Measurements from ENCODE around the gene MBNL2.

Gene MBNL2

GRCh38 chr13:97273341-97273831 lies 51.3 kb downstream of the MBNL2 start:
- DNase-seq (ENCODE audit: low read depth), result no peak

DNA sequence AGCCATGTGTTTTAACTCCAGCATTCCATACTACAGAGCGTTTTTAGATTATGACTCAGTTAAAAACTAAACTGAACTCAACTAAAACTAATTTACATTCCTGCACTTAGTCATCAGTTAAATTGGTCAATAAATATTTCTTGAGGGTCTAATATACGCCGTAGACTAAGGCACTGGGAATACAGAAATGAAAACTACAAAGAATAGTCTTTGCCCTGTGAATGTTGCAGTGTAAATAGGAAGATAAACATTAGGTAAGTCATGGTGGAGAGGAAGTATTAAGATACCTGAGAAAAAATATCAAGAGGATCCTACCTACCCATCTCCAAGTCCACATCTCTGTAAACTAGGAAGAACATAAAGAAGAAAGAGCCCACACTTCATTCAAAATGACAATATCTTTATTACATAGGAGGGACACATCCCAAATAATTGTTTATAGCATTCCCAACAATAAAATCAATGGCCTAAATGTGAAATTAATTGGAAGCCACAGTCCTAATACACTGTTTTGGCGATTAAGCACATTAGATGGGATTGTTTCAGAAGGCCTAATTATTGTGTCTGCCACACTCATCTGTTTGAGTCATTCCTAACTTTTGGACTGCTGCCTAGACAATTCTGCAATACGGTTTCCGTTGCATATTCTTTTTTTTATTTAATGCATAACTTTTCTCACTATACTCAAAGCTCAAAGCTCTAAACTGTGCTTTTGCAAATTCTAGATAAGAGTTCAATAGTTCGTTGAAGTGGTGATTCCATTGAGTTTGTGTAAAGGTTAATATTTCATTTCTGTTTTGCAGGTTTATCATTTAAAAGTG lies 52.9 kb downstream of the MBNL2 start:
- peak; percentile 57 for DNase-seq (ENCODE audit: low read depth)

- DNase-seq (ENCODE audit: low read depth), result no peak
Observed at GRCh38 chr13:97275776-97276501, 53.8 kb downstream of the MBNL2 start.

DNA sequence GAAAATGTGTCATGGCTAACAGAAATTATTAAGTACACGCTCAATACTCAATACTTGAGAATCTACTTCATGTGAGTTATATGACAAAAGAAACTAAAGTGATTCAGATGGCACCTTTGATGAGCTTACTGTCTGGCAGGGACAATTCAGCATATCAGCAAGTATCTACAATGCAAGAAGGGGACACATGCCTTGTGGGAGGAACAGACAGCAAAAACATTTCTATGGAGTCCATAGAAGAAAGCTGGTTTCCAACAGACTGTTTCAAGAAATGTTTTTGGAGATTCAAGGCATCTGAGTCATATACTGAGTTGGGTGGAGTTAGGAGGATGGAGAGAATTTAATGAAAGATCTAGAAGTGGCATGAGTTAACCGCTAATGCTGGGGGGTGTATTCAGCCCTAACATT lies 54.7 kb downstream of the MBNL2 start:
- no peak for DNase-seq (ENCODE audit: low read depth)

DNA sequence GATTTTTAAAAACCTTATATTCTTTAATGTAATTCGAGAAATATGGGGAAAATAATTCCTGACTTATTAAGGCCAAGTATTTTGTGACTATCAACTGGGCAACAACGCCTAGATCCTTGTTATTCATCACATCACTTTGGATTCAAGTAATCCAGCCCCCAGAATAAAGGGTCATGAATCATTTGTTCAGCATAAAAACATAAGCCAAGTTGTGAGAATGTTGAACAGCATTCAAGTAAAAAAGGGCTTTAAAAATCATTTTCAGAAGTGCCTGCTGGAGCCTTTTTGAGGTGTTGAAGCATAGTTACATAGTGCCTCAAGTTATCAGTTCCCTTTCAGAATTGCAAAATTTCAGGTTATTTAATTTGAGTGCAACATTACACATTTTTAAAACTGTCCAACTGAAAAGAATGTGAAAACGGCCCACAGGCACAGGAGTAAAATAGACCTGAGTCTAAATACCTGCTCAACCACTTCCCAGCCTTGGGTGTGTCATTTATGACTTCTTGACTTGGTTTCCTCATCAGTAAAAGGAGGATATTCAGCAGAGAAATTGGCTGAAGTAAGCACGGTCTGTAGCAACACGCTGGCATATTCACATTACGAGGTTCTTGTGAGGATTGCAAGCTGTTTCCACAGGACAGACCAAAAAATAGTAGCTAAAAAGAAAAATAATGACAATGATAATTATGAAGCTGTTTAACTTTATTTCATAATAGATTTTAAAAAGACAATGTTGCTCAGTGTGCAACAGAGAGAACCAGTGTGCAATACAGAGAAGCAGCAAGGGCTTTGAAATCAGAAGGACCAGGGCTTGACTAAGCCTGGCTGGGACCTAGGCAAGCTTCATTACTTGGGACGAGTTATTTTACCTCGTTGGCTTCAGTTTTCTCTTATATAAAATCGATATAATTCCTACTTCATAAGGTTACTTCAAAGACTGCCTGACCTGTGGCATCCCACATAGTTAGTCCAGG lies 56.6 kb downstream of the MBNL2 start:
- DNase-seq (ENCODE audit: low read depth), result no peak

DNA sequence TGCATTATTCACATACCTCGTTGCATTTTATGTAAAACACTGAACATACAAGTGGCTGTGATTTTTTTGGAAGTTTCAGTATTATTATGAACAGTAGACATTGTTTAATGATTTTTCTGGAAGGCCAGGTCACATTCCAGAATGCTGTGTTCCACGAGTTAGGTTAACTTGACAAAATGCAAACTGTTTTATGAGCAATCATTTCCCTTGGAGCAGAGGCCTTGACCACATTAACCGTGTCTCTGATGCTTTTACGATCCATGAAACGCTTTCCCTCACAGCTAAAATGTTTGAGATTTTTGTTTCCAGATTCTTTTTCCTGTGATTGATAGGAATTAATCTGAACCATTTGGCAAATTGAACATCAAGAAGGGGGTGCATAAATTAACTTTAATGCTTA lies 57.8 kb downstream of the MBNL2 start:
- no peak for DNase-seq (ENCODE audit: low read depth)

DNA sequence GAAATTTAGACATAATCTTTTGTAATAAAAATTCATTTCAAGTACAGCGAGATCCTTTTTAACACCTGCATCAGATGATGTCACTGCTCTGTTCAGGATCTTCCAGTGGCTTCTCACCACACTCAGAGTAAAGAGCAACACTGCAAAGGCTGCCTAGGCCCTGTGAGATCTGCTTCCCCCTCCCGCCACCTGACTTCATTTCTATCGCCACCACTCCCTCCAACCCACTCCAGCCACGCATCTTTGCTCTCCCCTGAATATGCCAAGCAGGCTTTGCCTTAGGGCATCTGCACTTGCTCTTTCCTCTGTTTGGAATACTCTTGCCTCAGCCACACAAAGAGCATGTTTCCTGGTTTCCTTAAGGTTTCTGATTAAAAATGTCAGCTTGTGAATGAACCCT lies 58.3 kb downstream of the MBNL2 start:
- DNase-seq (ENCODE audit: low read depth), result no peak

DNA sequence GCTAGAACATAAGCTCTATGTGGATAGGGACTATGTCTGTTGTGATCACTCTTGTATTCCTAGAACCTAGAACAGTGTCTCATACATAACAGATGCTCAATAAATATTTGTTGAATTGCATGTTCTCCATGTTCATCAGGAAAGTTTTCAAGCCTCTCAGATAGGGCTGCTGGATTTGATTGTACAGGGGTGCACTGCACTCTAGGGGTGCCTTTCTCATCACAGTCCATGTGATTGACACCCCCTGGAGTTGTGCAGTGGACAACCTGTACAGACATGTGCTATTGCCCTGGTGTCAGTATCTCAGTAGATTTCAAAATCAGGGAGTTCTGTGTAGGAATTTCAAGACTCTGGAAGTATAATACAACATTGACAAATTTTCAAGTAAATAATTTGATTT lies 58.9 kb downstream of the MBNL2 start:
- no peak for DNase-seq (ENCODE audit: low read depth)

GRCh38 chr13:97282705-97283104 lies 60.6 kb downstream of the MBNL2 start:
- no peak for DNase-seq (ENCODE audit: low read depth)

- no peak for DNase-seq (ENCODE audit: low read depth)
Observed at GRCh38 chr13:97283888-97284287, 61.8 kb downstream of the MBNL2 start.

- DNase-seq (ENCODE audit: low read depth), result no peak
Observed at GRCh38 chr13:97284558-97284957, 62.4 kb downstream of the MBNL2 start.

DNA sequence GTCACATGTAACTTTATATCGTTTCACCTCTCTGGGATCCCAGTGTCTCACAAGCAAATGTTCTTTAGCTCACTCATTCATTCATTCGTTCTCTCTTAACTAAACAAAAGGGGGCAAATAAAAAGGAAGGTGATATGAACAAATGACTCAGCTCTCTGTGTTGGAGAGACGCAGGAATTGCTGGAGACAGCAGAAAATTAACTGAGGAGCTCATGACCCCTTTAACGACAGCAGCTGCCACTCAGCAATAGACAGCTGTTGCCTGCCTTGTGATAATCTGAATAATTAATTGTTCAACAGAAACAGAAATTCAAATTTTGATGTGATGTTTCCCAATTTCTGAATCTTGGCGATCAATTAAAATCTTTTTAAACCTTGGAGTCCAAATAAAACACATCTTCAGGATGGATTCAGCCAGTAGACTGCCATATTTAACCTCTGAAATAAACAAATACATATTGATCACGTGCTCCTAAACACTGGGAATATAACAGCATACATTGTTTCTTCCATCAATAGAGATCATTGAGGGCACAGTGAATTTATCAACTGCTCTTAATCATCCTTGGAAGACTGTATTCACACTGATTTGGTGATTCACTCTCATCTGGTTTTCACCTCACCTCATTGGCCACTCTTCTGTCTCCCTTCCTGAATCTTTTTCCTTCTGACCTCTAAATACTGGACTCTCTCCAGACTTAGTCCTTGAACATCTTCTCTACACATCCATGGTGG lies 63.3 kb downstream of the MBNL2 start:
- no peak for DNase-seq (ENCODE audit: low read depth)

DNA sequence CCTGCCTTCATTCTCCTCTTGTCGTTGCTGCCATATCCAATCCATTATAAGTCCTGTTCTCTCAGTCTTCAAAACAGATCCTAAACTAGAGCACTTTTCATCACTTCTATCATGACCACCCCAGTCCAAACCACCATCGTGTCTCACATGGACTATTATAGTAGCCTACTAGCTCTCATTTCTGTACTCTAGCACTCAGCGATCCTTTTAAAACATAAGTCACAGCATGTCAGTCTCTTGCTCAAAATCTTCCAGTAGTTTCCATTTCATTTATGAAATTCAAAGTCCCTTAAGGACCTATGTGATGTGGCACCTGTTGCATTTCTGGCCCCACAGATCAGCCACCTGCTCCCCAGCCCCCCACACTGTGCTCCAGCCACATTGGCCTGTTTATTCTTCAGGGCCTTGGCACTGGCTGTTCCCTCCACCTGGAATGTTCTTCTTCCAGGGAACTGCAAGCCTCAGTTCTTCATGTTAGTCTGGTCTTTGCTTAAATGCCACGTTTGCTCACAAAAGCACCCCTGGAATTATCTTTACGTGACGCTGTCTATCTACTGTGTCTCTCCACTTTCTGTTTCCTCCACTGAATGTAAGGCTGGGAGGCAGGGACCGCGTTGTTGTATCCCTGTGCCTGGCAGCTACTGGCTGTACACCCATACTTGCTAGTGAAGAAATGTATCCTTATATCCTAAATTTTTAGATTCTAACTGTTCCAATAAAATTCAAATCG lies 64.3 kb downstream of the MBNL2 start:
- DNase-seq (ENCODE audit: low read depth), result no peak

GRCh38 chr13:97287047-97287383 lies 64.9 kb downstream of the MBNL2 start:
- DNase-seq (ENCODE audit: low read depth), result no peak

DNA sequence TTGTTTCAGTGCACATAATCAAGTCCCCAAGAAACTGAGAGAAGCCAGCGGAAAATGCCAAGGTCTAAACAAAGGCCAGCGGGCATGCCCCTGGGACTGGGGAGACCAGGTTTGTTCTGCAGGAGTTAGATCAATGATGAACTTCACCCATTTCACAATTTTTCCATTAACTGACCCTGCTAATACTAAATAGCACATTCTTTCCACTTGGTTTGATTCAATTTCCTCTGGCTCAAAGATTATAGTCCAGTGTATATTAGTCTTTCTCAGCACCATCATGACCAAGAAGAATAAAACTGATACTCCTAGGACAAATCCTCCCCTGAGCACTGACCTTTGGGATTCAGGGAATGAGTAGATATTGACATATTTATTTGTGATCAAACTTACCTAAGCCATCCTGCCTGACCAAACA lies 66.4 kb downstream of the MBNL2 start:
- no peak for DNase-seq (ENCODE audit: low read depth)

DNA sequence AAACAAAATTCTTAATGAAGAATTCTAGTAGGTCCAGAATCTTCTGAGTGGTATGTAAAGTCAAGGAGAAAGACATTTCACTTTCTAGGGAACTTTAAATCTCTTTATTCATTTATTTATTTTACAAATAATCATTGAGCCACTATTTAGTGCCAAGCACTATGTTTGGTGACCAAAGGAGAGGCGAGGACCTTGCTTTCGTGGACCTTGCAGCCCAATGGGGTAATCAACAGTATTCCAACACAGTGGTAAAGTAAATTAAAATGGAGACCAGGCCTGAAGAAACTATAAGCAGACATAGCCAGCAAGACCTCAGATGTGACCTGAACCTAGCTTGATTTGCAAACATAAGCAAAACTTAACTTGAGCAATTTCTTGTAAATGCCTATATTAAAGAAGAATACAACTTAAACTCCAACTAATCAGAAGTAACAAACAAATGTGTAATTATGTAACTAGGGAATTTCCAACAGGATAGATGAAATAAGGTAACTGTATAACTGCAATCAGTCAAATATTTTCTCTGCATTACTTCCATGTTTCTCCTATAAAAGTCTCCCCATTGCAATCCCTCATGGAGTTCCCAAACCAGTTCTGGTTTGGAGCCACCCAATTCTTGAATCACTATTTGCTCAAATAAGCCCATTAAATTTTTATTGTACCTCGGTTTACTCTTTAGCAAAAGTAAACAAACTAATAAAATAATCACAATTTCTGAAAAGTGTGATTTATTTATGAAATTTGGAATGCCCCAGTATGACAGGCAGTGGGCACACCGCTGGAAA lies 67.6 kb downstream of the MBNL2 start:
- no peak for DNase-seq (ENCODE audit: low read depth)

- peak; percentile 52 for DNase-seq (ENCODE audit: low read depth)
Observed at GRCh38 chr13:97295283-97296182, 73.4 kb downstream of the MBNL2 start.

GRCh38 chr13:97296740-97297139 lies 74.6 kb downstream of the MBNL2 start:
- no peak for DNase-seq (ENCODE audit: low read depth)

DNA sequence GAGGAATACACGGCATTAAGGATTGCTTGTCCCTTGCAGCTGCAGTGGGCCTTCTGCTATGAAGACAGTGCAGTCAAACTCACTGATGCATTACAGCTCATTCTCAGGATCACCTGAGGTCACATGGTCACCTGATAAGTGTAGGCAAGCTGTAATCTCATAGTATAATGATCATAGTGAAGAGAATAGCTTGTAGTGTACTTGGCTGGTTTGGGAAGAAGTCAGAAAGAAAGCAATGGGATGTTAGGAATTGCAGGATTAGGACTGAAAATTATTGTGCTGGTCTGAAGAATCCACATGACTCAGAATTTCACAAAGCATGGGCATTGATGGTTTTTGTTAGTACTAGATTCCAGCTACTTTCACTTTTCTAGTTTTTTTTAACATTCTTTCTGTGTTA lies 76.7 kb downstream of the MBNL2 start:
- no peak for DNase-seq (ENCODE audit: low read depth)

Measured in HS-5 (cell line).